Measurements from ENCODE around the gene TMPRSS4.

DNA sequence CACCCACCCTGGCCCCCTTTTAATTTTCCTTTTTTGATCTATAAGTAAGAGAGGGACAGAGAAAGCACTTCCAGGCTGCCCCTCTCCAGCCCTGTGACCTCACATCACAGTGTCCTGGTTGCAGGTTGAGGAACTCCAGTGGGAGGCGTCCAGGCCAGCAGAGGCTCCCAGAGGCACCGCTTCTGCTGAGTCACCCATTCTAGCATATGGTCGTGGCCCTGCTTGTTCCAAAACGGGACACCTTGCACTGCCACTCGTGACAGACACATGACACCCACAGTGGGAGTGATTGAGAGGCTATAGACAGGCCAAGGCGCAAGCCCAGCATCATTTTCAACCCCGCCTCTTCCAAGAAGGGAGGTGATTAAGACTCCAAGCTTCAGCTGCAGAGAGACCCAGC lies 16.0 kb upstream of the TMPRSS4 start:
- TF ChIP-seq, protein P1, sequence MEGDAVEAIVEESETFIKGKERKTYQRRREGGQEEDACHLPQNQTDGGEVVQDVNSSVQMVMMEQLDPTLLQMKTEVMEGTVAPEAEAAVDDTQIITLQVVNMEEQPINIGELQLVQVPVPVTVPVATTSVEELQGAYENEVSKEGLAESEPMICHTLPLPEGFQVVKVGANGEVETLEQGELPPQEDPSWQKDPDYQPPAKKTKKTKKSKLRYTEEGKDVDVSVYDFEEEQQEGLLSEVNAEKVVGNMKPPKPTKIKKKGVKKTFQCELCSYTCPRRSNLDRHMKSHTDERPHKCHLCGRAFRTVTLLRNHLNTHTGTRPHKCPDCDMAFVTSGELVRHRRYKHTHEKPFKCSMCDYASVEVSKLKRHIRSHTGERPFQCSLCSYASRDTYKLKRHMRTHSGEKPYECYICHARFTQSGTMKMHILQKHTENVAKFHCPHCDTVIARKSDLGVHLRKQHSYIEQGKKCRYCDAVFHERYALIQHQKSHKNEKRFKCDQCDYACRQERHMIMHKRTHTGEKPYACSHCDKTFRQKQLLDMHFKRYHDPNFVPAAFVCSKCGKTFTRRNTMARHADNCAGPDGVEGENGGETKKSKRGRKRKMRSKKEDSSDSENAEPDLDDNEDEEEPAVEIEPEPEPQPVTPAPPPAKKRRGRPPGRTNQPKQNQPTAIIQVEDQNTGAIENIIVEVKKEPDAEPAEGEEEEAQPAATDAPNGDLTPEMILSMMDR (conservative IDR thresholded peaks at IDR 0.05; ENCODE audit: low read depth, low read length) = no peak
- TF ChIP-seq EZH2 (IDR thresholded peaks at IDR 0.05; ENCODE audit: low read length, unreplicated experiment) = no peak

All from PC-3 (cell line).